H9 (cell line): Measurements from ENCODE around the gene MSH4. TPM values are rescaled to one million over a fixed set of nuclear protein-coding genes. Genes with fewer than 3 reads are reported as not detected.
"Not testable (repeated sequence)": the region's sequence is repeated elsewhere in the genome, so short reads cannot be mapped to it uniquely, and the experiment has no call there.

Source experiments
- DNase-seq: peaks from one replicate; pipeline ENCODE4 v3.0.0-alpha.2; 2017
- H2AFZ ChIP-seq: one replicate; pipeline ENCODE4 v1.6.1; 2013; ENCODE audit warnings: mild to moderate bottlenecking, low read length, control low read depth, moderate library complexity
- H2AK5ac ChIP-seq: 2 replicates; pipeline ENCODE4 v1.6.1; 2013; ENCODE audit warnings: low read length, control low read depth, mixed read lengths; ENCODE audit not compliant: insufficient read length
- H2BK120ac ChIP-seq: one replicate; pipeline ENCODE4 v1.6.1; 2013; ENCODE audit warnings: low read depth, mild to moderate bottlenecking, low read length, control low read depth, inconsistent platforms; ENCODE audit not compliant: poor library complexity, severe bottlenecking
- H2BK12ac ChIP-seq: 2 replicates; pipeline ENCODE4 v1.6.1; 2013; ENCODE audit warnings: low read length, control low read depth, mixed read lengths, low read depth; ENCODE audit not compliant: insufficient read length
- H2BK15ac ChIP-seq: 2 replicates; pipeline ENCODE4 v1.6.1; 2013; ENCODE audit warnings: low read depth, low read length, control low read depth
- H2BK20ac ChIP-seq: one replicate; pipeline ENCODE4 v1.6.1; 2013; ENCODE audit warnings: low read depth, mild to moderate bottlenecking, low read length, control low read depth, inconsistent platforms; ENCODE audit not compliant: poor library complexity, severe bottlenecking
- H2BK5ac ChIP-seq: 2 replicates; pipeline ENCODE4 v1.6.1; 2013; ENCODE audit warnings: low read length, control low read depth, mixed read lengths; ENCODE audit not compliant: insufficient read length
- H3K14ac ChIP-seq: 2 replicates; pipeline ENCODE4 v1.6.1; 2013; ENCODE audit warnings: low read length, control low read depth; ENCODE audit not compliant: insufficient read depth
- H3K18ac ChIP-seq: 2 replicates; pipeline ENCODE4 v1.6.1; 2013; ENCODE audit warnings: low read depth, mild to moderate bottlenecking, mixed read lengths, low read length, control low read depth; ENCODE audit not compliant: insufficient read length
- H3K23ac ChIP-seq: 2 replicates; pipeline ENCODE4 v1.6.1; 2013; ENCODE audit warnings: low read length, control low read depth, mixed read lengths, low read depth; ENCODE audit not compliant: insufficient read length
- H3K23me2 ChIP-seq: 2 replicates; pipeline ENCODE4 v1.6.1; 2013; ENCODE audit warnings: low read depth, mild to moderate bottlenecking, mixed read lengths, low read length, control low read depth; ENCODE audit not compliant: insufficient read length, poor library complexity, severe bottlenecking
- H3K27ac ChIP-seq: 2 replicates; pipeline ENCODE4 v1.5.1; 2013; ENCODE audit warnings: low read length, control low read depth, mixed read lengths, low read depth; ENCODE audit not compliant: insufficient read length
- H3K27me3 ChIP-seq: 2 replicates; pipeline ENCODE4 v1.6.1; 2013; ENCODE audit warnings: low read length, control low read depth, inconsistent platforms; ENCODE audit not compliant: insufficient read depth
- H3K4ac ChIP-seq: 2 replicates; pipeline ENCODE4 v1.6.1; 2013; ENCODE audit warnings: low read depth, mild to moderate bottlenecking, control low read depth, inconsistent platforms, low read length, moderate library complexity
- H3K4me1 ChIP-seq: 2 replicates; pipeline ENCODE4 v1.6.1; 2013; ENCODE audit warnings: low read length, control low read depth, inconsistent platforms; ENCODE audit not compliant: insufficient read depth
- H3K4me2 ChIP-seq: 2 replicates; pipeline ENCODE4 v1.6.1; 2013; ENCODE audit warnings: low read length, control low read depth, mixed read lengths; ENCODE audit not compliant: insufficient read length, insufficient read depth
- H3K56ac ChIP-seq: 2 replicates; pipeline ENCODE4 v1.6.1; 2013; ENCODE audit warnings: low read depth, mild to moderate bottlenecking, mixed read lengths, low read length, control low read depth; ENCODE audit not compliant: insufficient read length
- H3K79me1 ChIP-seq: 2 replicates; pipeline ENCODE4 v1.6.1; 2013; ENCODE audit warnings: low read depth, mild to moderate bottlenecking, moderate library complexity, low read length, control low read depth, inconsistent platforms; ENCODE audit not compliant: insufficient read depth, poor library complexity, severe bottlenecking
- H3K79me2 ChIP-seq: 2 replicates; pipeline ENCODE4 v1.6.1; 2013; ENCODE audit warnings: low read length, control low read depth, inconsistent platforms; ENCODE audit not compliant: insufficient read depth
- H3K9ac ChIP-seq: 2 replicates; pipeline ENCODE4 v1.6.1; 2013; ENCODE audit warnings: low read length, control low read depth, mixed read lengths; ENCODE audit not compliant: insufficient read length; ENCODE audit errors: extremely low read depth
- H3K9me3 ChIP-seq: one replicate; pipeline ENCODE4 v1.6.1; 2013; ENCODE audit warnings: low read depth, low read length, inconsistent platforms; ENCODE audit not compliant: control insufficient read depth
- H3T11ph ChIP-seq: one replicate; pipeline ENCODE4 v1.6.1; 2013; ENCODE audit warnings: mild to moderate bottlenecking, low read length, control low read depth, inconsistent platforms
- H4K20me1 ChIP-seq: one replicate; pipeline ENCODE4 v1.6.1; 2013; ENCODE audit not compliant: control insufficient read depth, insufficient read length, insufficient read depth
- H4K5ac ChIP-seq: 2 replicates; pipeline ENCODE4 v1.6.1; 2013; ENCODE audit warnings: low read depth, mild to moderate bottlenecking, mixed read lengths, low read length, control low read depth; ENCODE audit not compliant: insufficient read length
- H4K8ac ChIP-seq: replicated peaks from 2 replicates; pipeline ENCODE4 v1.6.1; 2013; ENCODE audit warnings: low read length, control low read depth, mixed read lengths, low read depth; ENCODE audit not compliant: insufficient read length
- H4K91ac ChIP-seq: 2 replicates; pipeline ENCODE4 v1.6.1; 2013; ENCODE audit warnings: low read depth, mild to moderate bottlenecking, moderate library complexity, mixed read lengths, low read length, control low read depth; ENCODE audit not compliant: insufficient read length
- H3K27ac Mint-ChIP-seq, 3 experiments: 2 replicates in 2 of 3; 3 replicates in 1 of 3; pipeline ENCODE4 v1.8.0; 2020 to 2021; ENCODE audit warnings: mixed read lengths in 3 of 3, mild to moderate bottlenecking in 1 of 3, moderate library complexity in 1 of 3
- H3K27me3 Mint-ChIP-seq: 2 replicates; pipeline ENCODE4 v1.8.0; 2021; ENCODE audit warnings: low read depth, mild to moderate bottlenecking, moderate library complexity, mixed read lengths
- H3K36me3 Mint-ChIP-seq, 3 experiments: 2 replicates in 2 of 3; 3 replicates in 1 of 3; pipeline ENCODE4 v1.8.0; 2020 to 2021; ENCODE audit warnings: low read depth in 3 of 3, mixed read lengths in 3 of 3; ENCODE audit not compliant: insufficient read depth in 1 of 3
- H3K4me1 Mint-ChIP-seq, 2 experiments: 2 replicates each; pipeline ENCODE4 v1.8.0; 2020; ENCODE audit warnings: mixed read lengths in 2 of 2
- H3K4me3 Mint-ChIP-seq, 2 experiments: 2 replicates in 1 of 2; 3 replicates in 1 of 2; pipeline ENCODE4 v1.8.0; 2020 to 2021; ENCODE audit warnings: mild to moderate bottlenecking in 2 of 2, mixed read lengths in 2 of 2, moderate library complexity in 1 of 2
- H3K9me3 Mint-ChIP-seq, 2 experiments: 2 replicates in 1 of 2; 3 replicates in 1 of 2; pipeline ENCODE4 v1.8.0; 2020; ENCODE audit warnings: mild to moderate bottlenecking in 2 of 2, mixed read lengths in 2 of 2, moderate library complexity in 1 of 2
- WGBS: extraction: QIAGEN DNeasy Blood & Tissue Kit; methylation state at CpG from one replicate; pipeline ENCODE4 v1.1.7; 2013; ENCODE audit warnings: missing lambda C conversion rate, low lambda C conversion rate, mixed read lengths; ENCODE audit not compliant: insufficient read length; ENCODE audit errors: extremely low coverage; 5-methylcytosine and 5-hydroxymethylcytosine counted together
- total RNA-seq: library from RNA; stranded (reverse); gene quantifications from 2 replicates; pipeline ENCODE4 v1.2.1, GENCODE V29; 2021
- TF ChIP-seq, protein P1 (sequence below): fragments of 200-600 bp; sonication (generic); conservative IDR thresholded peaks from 3 replicates; pipeline ENCODE4 v1.8.0; 2021; ENCODE audit warnings: antibody characterized with exemption, mild to moderate bottlenecking

Gene MSH4
- total RNA-seq, 1 experiment from 2014 or later = 0.63 TPM

DNA sequence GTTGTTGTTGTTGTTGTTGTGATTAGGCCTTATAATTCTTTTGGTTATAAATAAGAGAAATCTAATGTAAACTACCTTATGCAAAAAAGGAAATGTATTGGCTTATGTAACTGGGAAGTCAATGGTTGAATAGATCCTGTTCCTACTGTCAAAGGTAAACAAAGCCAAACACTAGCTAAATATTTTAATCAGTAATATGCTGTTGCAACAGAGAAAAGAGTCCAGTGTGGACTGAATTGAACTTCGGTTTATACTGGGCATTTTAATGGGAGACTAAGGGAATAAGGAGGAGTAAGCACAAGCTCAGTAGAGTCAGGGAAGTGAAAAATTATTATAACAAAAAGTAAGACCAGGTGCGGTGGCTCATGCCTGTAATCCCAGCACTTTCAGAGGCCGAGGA lies 15.4 kb downstream of the MSH4 start:
- Histone ChIP-seq H4K91ac (no peak overlapping the region), H2AFZ (no peak overlapping the region), H3K56ac (no peak overlapping the region), H3K14ac (no peak overlapping the region), H3K23ac (no peak overlapping the region), H4K8ac (no peak overlapping the region), H3K23me2 (no peaks in the 10 kb centered on the region), H3K79me1 (no peaks in the 10 kb centered on the region), H2BK20ac (no peak overlapping the region), H3K79me2 (no peaks in the 10 kb centered on the region), H3T11ph (no peak overlapping the region), H2BK120ac (no peak overlapping the region), H3K4ac (no peak overlapping the region), H3K9ac (no peak overlapping the region), H2AK5ac (no peak overlapping the region), H3K27ac (no peak overlapping the region), H3K4me2 (no peak overlapping the region), H3K9me3 (no peaks in the 10 kb centered on the region), H2BK5ac (no peak overlapping the region), H4K20me1 (no peaks in the 10 kb centered on the region), H4K5ac (no peak overlapping the region), H2BK15ac (no peak overlapping the region), H2BK12ac (no peak overlapping the region), H3K27me3 (no peaks in the 10 kb centered on the region), H3K4me1 (no peaks in the 10 kb centered on the region), H3K18ac (no peak overlapping the region)
- no CpG with 5 or more reads among the region's 3 CpGs for WGBS
- TF ChIP-seq, protein P1, sequence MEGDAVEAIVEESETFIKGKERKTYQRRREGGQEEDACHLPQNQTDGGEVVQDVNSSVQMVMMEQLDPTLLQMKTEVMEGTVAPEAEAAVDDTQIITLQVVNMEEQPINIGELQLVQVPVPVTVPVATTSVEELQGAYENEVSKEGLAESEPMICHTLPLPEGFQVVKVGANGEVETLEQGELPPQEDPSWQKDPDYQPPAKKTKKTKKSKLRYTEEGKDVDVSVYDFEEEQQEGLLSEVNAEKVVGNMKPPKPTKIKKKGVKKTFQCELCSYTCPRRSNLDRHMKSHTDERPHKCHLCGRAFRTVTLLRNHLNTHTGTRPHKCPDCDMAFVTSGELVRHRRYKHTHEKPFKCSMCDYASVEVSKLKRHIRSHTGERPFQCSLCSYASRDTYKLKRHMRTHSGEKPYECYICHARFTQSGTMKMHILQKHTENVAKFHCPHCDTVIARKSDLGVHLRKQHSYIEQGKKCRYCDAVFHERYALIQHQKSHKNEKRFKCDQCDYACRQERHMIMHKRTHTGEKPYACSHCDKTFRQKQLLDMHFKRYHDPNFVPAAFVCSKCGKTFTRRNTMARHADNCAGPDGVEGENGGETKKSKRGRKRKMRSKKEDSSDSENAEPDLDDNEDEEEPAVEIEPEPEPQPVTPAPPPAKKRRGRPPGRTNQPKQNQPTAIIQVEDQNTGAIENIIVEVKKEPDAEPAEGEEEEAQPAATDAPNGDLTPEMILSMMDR = no peak
- no peaks in the 10 kb centered on the region for H3K27me3 Mint-ChIP-seq
- H3K36me3 Mint-ChIP-seq = no peaks in the 10 kb centered on the region
- no peaks in the 10 kb centered on the region for H3K9me3 Mint-ChIP-seq
- H3K27ac Mint-ChIP-seq = no peak overlapping the region
- H3K4me1 Mint-ChIP-seq = no peaks in the 10 kb centered on the region
- no peak overlapping the region for H3K4me3 Mint-ChIP-seq
- no peak for DNase-seq

DNA sequence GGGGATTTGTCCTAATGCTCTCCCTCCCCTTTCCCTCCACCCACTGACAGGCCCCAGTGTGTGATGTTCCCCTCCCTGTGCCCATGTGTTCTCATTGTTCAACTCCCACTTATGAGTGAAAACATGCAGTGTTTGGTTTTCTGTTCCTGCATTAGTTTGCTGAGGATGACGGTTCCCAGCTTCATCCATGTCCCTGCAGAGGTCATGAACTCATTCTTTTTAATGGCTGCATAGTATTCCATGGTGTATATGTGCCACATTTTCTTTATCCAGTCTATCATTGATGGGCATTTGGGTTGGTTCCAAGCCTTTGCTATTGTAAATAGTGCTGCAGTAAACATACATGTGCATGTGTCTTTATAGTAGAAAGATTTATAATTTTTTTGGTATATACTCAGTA lies 26.9 kb downstream of the MSH4 start:
- H3K14ac ChIP-seq, H3K4me1 Mint-ChIP-seq, H3K9ac ChIP-seq, H3K23me2 ChIP-seq, H3K56ac ChIP-seq, H3K23ac ChIP-seq, H4K20me1 ChIP-seq, H2BK5ac ChIP-seq, H3T11ph ChIP-seq, H2AFZ ChIP-seq, H3K27me3 ChIP-seq, H2BK15ac ChIP-seq, H3K79me1 ChIP-seq, H3K4me3 Mint-ChIP-seq, H3K4ac ChIP-seq, H3K27me3 Mint-ChIP-seq, H2BK20ac ChIP-seq, H3K27ac ChIP-seq, H3K4me2 ChIP-seq, H2AK5ac ChIP-seq, H3K9me3 ChIP-seq, DNase-seq, H3K79me2 ChIP-seq, H2BK120ac ChIP-seq, H4K8ac ChIP-seq, H4K5ac ChIP-seq, H4K91ac ChIP-seq, H3K4me1 ChIP-seq, H3K36me3 Mint-ChIP-seq, H3K18ac ChIP-seq, H2BK12ac ChIP-seq, H3K27ac Mint-ChIP-seq: not testable (repeated sequence)
- H3K9me3 Mint-ChIP-seq = peaks cover 18 to 21% of the 10 kb centered on the region in 2 experiments
- WGBS = no CpG with 5 or more reads among the region's 1 CpG
